Effector memory CD4-positive, alpha-beta T cell (primary cell): ENCODE measurements around the gene ESM1.

Source experiments
- DNase-seq, 3 donors: peaks; one replicate each; pipeline ENCODE4 v3.0.0-alpha.2; 2020
- H3K27ac ChIP-seq: 2 replicates; pipeline ENCODE4 v1.7.0; 2013; ENCODE audit warnings: mild to moderate bottlenecking, low read length, moderate library complexity; ENCODE audit not compliant: insufficient read depth, poor library complexity, severe bottlenecking
- H3K27me3 ChIP-seq: replicated peaks from 2 replicates; pipeline ENCODE4 v1.7.0; 2013; ENCODE audit warnings: mild to moderate bottlenecking, low read length; ENCODE audit not compliant: insufficient read depth, control insufficient read depth, poor library complexity, severe bottlenecking
- H3K36me3 ChIP-seq: 2 replicates; pipeline ENCODE4 v1.7.0; 2013; ENCODE audit warnings: mild to moderate bottlenecking, low read length, moderate library complexity; ENCODE audit not compliant: control insufficient read depth, insufficient read depth
- H3K4me1 ChIP-seq: 2 replicates; pipeline ENCODE4 v1.7.0; 2013; ENCODE audit warnings: low read length, mild to moderate bottlenecking; ENCODE audit not compliant: control insufficient read depth, insufficient read depth, poor library complexity, severe bottlenecking
- H3K4me3 ChIP-seq: 2 replicates; pipeline ENCODE4 v1.7.0; 2013; ENCODE audit warnings: low read length, low read depth, mild to moderate bottlenecking; ENCODE audit not compliant: insufficient read depth, poor library complexity, severe bottlenecking
- H3K9me3 ChIP-seq: 2 replicates; pipeline ENCODE4 v1.7.0; 2013; ENCODE audit warnings: mild to moderate bottlenecking, low read length, moderate library complexity; ENCODE audit not compliant: control insufficient read depth

ESM1 gene

DNA sequence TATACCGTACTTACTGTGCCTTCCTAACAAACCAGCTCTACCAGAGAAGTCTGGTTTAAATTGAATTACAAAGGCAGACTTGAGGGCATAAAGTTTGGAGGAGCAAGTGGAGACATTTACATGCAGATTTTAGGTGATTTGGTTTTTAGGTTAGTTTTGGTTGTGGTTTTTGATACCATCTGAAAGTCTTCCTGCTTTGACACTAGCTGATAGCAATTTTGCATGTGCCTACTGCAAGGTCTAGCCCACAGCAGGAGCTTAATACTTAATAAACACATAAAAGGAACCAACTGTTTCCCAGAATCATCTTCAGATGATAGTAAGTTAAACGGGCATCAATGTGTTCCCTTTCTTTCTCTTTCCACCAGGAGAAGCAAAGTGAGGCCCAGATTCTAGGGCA, 3.4 kb upstream of the ESM1 start:
- H3K9me3 ChIP-seq = no peaks in the 10 kb centered on the region
- no peak overlapping the region for H3K4me3 ChIP-seq
- H3K4me1 ChIP-seq = peaks cover 21% of the 10 kb centered on the region
- no peaks in the 10 kb centered on the region for H3K36me3 ChIP-seq
- no peaks in the 10 kb centered on the region for H3K27me3 ChIP-seq
- no peak overlapping the region for H3K27ac ChIP-seq
- no peak for DNase-seq

- Histone ChIP-seq H3K4me3 (no peak overlapping the region), H3K27ac (no peak overlapping the region), H3K4me1 (peaks cover 21% of the 10 kb centered on the region), H3K9me3 (no peaks in the 10 kb centered on the region), H3K36me3 (no peaks in the 10 kb centered on the region), H3K27me3 (no peaks in the 10 kb centered on the region)
- no peak for DNase-seq
Observed at GRCh38 chr5:54988218-54988617, 2.8 kb upstream of the ESM1 start.

DNA sequence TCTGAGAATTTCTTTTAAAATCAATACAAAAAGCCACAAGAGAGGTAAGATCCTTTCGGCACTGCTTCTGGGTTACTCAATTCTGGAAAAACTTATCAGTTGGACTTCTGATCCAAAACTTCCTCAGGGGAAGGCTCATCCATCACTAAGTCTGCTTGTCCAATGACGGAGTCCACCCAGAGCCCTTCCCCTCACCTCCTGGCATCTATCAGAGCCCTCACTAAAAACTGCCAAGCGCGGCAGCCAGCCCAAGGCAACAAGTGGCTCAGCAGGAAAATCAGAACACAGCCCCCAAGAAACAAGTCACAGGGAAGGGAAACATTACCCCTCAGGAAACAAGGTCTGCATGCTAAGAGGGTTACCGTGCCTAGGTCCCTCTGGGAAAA, 869 bp upstream of the ESM1 start:
- no peaks in the 10 kb centered on the region for H3K36me3 ChIP-seq
- no peaks in the 10 kb centered on the region for H3K27me3 ChIP-seq
- no peak overlapping the region for H3K27ac ChIP-seq
- H3K9me3 ChIP-seq = no peaks in the 10 kb centered on the region
- no peak overlapping the region for H3K4me3 ChIP-seq
- DNase-seq = no peak
- H3K4me1 ChIP-seq = peaks cover 21% of the 10 kb centered on the region

- no peak for DNase-seq
- H3K4me3 ChIP-seq = no peak overlapping the region
- no peaks in the 10 kb centered on the region for H3K27me3 ChIP-seq
- H3K4me1 ChIP-seq = no peaks in the 10 kb centered on the region
- H3K9me3 ChIP-seq = no peaks in the 10 kb centered on the region
- no peak overlapping the region for H3K27ac ChIP-seq
- H3K36me3 ChIP-seq = no peaks in the 10 kb centered on the region
Observed at GRCh38 chr5:54981928-54982327, 3.5 kb downstream of the ESM1 start.

DNA sequence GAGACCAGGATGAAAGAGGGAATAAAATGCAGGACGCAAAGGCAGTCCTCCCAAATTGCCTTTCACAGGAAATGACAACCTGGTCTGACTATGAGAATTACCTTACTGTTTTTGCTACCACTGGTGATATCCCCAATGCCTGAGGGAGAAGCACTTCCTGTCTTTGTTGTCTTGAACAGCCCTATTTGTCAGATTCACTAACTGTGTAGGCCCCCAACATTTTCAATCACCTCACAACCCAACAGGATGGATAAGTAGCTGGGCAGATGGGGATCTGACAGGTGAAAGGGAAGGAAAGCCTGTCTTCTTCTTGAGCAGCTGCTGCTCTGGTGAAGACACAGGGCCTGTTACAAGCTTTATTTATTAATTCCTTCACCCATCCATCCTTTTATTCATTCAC, 9.7 kb downstream of the ESM1 start:
- Histone ChIP-seq H3K4me1 (no peaks in the 10 kb centered on the region), H3K27me3 (no peaks in the 10 kb centered on the region), H3K4me3 (no peak overlapping the region), H3K36me3 (no peaks in the 10 kb centered on the region), H3K9me3 (no peaks in the 10 kb centered on the region), H3K27ac (no peak overlapping the region)
- DNase-seq = no peak

DNA sequence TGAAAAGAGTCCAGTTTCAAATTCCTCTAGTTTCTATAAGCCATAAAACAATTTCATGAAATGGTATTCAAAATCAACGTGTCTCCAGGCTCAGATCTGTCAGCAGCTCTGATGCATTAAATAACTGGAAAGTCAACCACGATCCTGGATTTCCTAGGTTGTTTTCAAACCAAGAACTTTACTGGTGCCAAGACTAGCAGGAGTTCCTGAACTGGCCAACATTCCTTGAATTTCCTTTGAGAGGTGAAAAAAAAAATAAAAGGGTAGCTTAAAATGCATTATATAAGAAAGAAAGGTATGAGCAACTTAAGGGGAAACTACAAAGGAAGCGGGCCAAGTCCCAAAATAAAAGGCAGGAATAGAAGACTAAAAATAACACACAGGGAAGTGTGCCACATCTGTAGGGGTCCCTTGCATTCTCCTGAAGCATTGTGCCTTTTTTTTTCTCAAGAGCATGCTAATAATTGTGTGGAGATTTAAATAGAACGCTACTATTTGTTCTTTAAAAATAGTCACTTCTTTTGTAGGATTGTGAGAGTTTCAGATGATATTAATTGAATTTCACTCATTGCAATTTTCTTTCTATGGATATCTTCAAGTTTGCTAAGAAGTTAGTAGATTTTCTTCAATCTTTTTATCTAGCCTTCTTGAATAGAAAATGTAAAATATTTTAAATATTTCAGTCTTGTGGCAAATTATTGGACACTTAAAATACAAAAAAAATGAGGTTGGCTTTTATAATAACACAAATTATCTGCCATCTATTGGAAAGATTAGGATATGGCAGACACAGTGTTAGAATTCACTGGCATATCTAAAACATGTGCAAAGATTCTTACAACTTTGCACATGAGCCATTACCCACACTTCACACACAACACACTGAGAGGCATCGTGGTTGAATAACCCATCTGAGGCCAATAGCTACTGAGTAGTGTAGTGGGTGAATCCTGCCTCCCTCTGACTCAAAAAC, 15.3 kb downstream of the ESM1 start:
- no peaks in the 10 kb centered on the region for H3K9me3 ChIP-seq
- no peaks in the 10 kb centered on the region for H3K27me3 ChIP-seq
- H3K4me1 ChIP-seq = no peaks in the 10 kb centered on the region
- H3K4me3 ChIP-seq = no peak overlapping the region
- H3K36me3 ChIP-seq = no peaks in the 10 kb centered on the region
- DNase-seq = no peak
- H3K27ac ChIP-seq = no peak overlapping the region

DNA sequence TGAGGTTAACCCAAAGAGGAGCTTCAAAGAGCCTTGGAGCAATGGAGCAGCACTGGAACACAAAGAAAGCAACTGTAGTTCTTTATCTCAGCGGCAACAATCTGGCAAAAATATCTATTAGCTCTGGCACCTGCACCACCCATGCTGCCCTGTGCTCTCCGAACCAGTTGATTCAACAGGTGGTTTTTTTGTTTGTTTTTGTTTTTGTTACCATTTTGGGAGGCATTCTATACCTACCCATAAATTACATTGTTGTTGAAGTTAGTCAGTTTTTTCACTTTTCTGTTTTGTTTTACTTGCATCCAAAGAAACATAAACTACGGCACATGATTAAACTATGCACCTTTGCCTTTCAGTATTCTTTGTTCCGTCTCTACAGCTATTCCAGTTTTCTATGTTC, 16.2 kb downstream of the ESM1 start:
- Histone ChIP-seq H3K36me3 (no peaks in the 10 kb centered on the region), H3K27ac (no peak overlapping the region), H3K9me3 (no peaks in the 10 kb centered on the region), H3K4me1 (no peaks in the 10 kb centered on the region), H3K27me3 (no peaks in the 10 kb centered on the region), H3K4me3 (no peak overlapping the region)
- DNase-seq = no peak

- no peaks in the 10 kb centered on the region for H3K4me1 ChIP-seq
- no peaks in the 10 kb centered on the region for H3K9me3 ChIP-seq
- no peak for DNase-seq
- no peak overlapping the region for H3K4me3 ChIP-seq
- H3K36me3 ChIP-seq = no peaks in the 10 kb centered on the region
- H3K27ac ChIP-seq = no peak overlapping the region
- H3K27me3 ChIP-seq = no peaks in the 10 kb centered on the region
Observed at GRCh38 chr5:54965806-54966205, 19.6 kb downstream of the ESM1 start.

DNA sequence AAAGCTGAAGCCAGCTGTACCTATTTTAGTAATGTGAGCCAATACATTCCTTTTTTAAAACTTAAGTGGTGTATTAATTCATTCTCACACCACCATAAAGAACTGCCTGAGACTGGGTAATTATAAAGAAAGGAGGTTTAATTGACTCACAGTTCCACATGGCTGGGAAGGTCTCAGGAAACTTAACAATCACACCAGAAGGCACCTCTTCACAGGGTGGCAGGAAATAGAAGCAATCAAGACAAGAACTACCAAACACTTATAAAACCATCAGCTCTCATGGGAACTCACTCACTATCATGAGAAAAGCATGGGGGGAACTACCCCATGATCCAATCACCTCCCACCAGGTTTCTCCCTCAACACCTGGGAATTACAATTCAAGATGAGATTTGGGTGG, 21.0 kb downstream of the ESM1 start:
- no peaks in the 10 kb centered on the region for H3K36me3 ChIP-seq
- no peak for DNase-seq

GRCh38 chr5:54959673-54960418, 25.5 kb downstream of the ESM1 start:
- Histone ChIP-seq H3K4me3 (no peak overlapping the region), H3K27me3 (no peaks in the 10 kb centered on the region), H3K36me3 (no peaks in the 10 kb centered on the region), H3K4me1 (no peaks in the 10 kb centered on the region), H3K9me3 (no peaks in the 10 kb centered on the region), H3K27ac (no peak overlapping the region)
- no peak for DNase-seq

More for the DNA sequence above, 21.0 kb downstream of the ESM1 start:
- Histone ChIP-seq H3K27me3 (no peaks in the 10 kb centered on the region), H3K4me1 (no peaks in the 10 kb centered on the region), H3K4me3 (no peak overlapping the region), H3K9me3 (no peaks in the 10 kb centered on the region), H3K27ac (no peak overlapping the region)
